Activated CD8-positive, alpha-beta memory T cell treated with anti-CD3 and anti-CD28 coated beads for 36 hours (primary cell): Measurements from ENCODE around the gene CDADC1. TPM values are rescaled to one million over a fixed set of nuclear protein-coding genes. Genes with fewer than 3 reads are reported as not detected.
"Not testable (repeated sequence)": the region's sequence is repeated elsewhere in the genome, so short reads cannot be mapped to it uniquely, and the experiment has no call there.

Experiments
- CTCF ChIA-PET: fragments of 350-600 bp; sonication (Branson Sonifier 250); formaldehyde crosslinking; loops from one replicate; lab custom pipeline; 2021; ENCODE audit warnings: antibody characterized with exemption; lab: Charles Lee
- POLR2A ChIA-PET: fragments of 350-600 bp; sonication (Branson Sonifier 250); formaldehyde crosslinking; loops from one replicate; lab custom pipeline; 2021; ENCODE audit warnings: antibody characterized with exemption; lab: Charles Lee
- total RNA-seq, 2 experiments: library from RNA; stranded (reverse); gene quantifications; one replicate each; pipeline ENCODE4 v1.2.3, GENCODE V29; 2021

CDADC1 gene
- total RNA-seq, 2 experiments from 2014 or later = 8.4 to 9.6 TPM

DNA sequence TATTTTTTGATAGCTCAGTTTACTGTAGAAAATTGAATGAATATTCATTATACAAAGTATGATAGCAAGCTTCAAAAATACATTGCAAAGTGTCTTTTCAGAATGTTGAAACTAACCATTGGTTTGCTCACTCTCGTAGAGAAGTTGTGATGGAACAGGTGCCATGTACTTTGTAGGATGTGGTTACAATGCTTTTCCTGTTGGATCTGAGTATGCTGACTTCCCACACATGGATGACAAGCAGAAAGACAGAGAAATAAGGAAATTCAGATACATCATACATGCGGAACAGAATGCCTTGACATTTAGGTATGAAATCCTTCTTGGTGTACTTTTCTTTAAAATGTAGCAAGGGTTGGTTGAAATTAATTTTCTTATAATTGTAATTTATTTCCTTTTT lies 30.5 kb downstream of the CDADC1 start:
- POLR2A ChIA-PET = no interaction called here
- CTCF ChIA-PET = no interaction called here

DNA sequence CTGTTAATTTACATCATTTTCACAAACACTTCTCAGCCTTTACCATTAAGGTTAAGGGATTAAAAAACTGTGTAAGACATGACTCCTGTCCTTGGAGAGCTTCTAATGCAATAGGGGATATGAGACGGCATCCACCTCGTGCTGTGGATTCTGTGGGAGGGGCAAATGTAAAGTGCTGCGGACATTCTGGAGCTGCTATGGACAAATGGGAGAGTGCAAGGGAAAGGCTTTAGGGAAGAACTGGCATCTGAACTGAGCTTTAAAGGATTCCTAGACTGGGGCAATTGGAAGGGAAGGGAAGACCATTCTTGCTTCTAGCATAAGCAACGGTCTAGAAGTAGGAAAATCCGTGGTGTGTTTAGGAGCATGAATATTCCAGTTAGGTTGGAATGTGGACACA lies 31.4 kb downstream of the CDADC1 start:
- ChIA-PET CTCF (interaction anchor here (3.7 to 4.0 kb wide), 2 partner anchors 31 to 39 kb away, joined by 13 to 18 read pairs; partner anchors contain the start of gene CDADC1), POLR2A (interaction anchor here (1.0 kb wide), 1 partner anchor 31 kb away, joined by 3 read pairs; the partner anchor contains the start of gene CDADC1)

DNA sequence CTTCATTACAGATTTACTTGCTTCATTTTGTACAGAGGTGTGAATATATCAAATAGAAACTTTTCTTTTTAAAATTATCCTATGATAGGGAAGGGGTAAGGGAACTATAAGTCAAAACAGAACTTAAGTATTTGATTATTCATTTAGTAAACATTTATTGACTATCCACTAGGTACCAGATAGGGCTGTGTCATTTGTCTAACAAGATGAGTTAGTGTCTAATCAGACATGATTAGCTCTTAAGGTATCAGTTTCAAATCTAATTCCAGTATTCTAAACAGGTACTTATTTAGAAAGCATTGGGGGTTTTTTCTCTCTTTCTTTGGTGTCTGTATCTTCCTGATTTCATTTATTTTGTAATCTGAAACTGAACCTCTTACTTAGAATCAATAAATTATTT lies 32.2 kb downstream of the CDADC1 start:
- ChIA-PET POLR2A (interaction anchor here (1.0 kb wide), 1 partner anchor 32 kb away, joined by 3 read pairs; the partner anchor contains the start of gene CDADC1), CTCF (interaction anchor here (1.2 to 4.0 kb wide), 5 partner anchors 16 to 56 kb away, joined by 3 to 18 read pairs (median 7); partner anchors contain the start of gene CDADC1)

DNA sequence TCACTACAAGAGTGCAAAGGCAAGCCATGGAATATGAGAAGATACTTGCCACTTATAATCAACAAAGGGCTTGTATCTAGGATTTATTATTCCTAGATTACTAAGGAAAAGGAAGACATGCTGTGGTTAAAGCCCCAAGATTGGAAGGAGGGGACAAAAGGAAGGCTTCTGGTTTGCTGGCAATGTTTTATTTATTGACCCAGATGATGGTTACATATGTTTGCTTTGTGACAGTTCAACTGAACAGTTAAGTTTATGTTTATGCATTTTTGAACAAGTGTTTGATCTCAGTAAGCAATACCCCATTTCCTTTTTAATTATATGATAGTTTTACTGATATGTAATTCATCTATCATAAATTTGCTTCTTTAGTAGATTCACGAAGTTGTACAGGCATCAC lies 40.3 kb downstream of the CDADC1 start:
- POLR2A ChIA-PET = no interaction called here
- CTCF ChIA-PET = no interaction called here

DNA sequence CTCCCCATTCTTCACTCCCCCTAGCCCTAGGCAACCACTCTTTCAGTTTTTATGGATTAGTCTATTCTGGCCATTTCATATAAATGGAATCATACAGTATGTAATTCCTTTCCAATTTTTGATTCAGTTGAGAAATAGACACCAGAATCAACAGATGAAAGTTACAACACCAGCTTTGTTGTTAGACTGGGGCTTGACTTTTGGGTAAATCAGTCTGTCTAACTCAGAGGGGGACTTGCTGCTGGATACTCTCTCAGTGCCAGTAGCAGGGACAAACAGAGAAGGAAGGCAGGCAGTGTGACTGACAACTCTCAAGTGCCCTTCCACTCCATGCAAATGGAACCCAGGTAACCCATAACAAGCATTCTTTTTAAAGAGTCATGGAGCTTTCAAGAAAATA lies 40.7 kb downstream of the CDADC1 start:
- ChIA-PET CTCF (no interaction called here), POLR2A (interaction anchor here (0.6 kb wide), 1 partner anchor 381 kb away, joined by 3 read pairs; no protein-coding TSS in a partner anchor)

DNA sequence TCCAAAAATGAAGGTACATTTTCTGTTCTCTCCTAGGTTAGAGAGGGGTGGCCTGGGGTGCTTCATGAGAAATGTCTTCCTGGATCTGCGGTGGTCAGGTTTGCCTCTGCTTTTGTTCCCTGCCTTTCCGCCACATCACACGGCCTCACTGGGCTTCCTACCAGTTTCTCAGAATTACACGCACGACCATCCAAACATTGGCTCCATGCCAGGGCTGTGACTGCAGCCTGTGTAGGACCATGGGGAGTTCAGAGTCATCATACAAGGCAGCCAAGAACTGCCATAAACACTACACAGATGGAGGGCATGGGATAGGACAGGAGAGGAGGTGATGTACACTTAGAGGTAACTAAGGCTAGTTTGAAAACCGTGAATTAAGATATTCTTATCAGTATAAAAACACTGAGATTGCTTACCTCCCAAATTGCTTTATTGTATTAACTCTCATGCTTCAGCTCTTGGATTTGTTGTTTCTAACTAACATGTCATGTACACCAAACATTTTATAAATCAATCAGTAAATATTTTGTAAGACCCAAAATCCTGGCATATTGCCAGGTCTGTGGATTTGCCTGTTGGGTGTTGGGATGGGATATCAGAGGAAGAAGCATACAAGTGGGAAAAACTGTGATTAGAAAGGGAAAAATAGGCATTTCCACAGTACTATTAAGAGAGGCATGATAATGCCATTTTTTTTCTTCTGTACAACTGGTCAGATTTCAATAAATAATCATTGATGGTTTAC lies 45.2 kb downstream of the CDADC1 start:
- ChIA-PET POLR2A (interaction anchor here (0.6 kb wide), 2 partner anchors 9 to 98 kb away, joined by 3 to 8 read pairs; no protein-coding TSS in a partner anchor), CTCF (interaction anchor here (0.5 kb wide), 1 partner anchor 20 kb away, joined by 3 read pairs; no protein-coding TSS in a partner anchor)

DNA sequence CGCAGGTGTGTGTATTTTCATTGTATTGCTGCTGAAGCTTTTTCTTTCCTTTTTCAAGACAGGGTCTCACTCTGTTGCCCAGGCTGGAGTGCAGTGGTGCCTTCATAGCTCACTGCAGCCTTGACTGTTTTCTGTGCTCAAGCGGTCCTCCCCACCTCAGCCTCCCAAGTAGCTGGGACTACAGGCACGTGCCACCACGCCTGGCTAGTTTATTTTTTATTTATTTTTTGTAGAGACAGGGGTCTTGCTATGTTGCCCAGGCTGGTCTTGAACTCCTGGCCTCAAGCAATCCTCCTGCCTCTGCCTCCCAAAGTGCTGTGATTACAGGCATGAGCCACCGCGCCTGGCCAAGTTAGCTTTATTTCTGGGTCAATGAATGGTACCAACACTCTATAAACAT lies 47.0 kb downstream of the CDADC1 start:
- CTCF ChIA-PET, POLR2A ChIA-PET: not testable (repeated sequence)

DNA sequence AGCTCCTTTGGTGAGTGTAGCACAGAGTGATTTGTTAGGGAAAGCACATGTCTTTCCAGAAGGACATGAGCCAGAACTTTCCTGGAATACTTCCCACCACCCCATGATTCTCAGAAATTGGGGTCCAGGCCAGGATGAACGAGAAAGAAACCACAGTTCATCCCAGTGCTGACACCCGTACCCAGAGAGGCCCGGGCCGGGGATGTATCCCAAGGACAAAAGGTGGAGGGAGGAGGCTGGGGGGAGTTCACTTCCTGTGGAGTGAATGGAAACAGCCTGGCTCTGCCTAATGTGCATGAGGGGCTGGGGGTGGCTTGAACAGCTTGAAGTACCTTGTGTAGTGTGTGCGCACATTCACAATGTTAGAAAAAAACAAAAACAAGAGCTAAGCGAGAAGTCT lies 47.5 kb downstream of the CDADC1 start:
- POLR2A ChIA-PET = no interaction called here
- CTCF ChIA-PET = interaction anchor here (1.6 kb wide), 1 partner anchor 15 kb away, joined by 5 read pairs; no protein-coding TSS in a partner anchor

DNA sequence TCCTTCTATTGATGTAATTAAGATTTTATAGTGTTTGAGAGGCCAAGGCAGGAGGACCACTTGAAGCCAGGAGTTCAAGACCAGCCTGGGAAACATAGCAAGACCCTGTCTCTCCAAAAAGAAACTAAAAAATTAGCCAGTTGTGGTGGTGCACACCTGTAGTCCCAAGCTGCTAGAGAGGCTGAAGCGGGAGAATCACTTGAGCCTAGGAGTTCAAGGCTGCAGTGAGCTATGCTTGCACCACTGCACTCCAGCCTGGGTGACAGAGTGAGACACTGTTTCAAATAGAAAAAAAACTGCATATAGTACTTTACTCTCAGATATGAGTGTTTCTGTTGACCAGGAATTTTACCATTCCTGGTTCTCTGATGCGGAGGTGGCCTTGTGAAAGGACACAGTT lies 48.9 kb downstream of the CDADC1 start:
- CTCF ChIA-PET = interaction anchor here (1.0 to 1.6 kb wide), 3 partner anchors 10 to 16 kb away, joined by 3 to 5 read pairs (median 3); no protein-coding TSS in a partner anchor
- POLR2A ChIA-PET = no interaction called here

DNA sequence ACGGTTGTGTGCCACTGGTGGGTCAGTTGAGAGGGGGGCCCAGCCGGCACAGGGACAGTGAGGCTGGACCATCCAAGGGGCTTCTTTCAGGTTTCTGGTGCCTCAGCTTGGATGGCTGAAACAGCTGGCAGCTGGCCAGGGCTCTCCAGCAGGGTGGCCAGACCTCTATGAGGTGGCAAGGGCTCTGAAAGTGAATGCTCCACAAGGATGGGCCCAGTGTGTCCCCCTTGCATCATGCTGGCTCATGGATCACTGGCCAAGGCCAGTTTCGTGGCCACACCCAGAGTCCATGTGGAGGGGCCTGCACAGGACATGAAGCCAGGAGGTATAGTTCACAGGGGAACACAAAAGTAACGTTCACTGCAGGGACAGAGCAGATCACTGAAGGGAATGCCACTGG lies 49.6 kb downstream of the CDADC1 start:
- ChIA-PET POLR2A (no interaction called here), CTCF (interaction anchor here (1.4 kb wide), 1 partner anchor 9 kb away, joined by 3 read pairs; no protein-coding TSS in a partner anchor)

DNA sequence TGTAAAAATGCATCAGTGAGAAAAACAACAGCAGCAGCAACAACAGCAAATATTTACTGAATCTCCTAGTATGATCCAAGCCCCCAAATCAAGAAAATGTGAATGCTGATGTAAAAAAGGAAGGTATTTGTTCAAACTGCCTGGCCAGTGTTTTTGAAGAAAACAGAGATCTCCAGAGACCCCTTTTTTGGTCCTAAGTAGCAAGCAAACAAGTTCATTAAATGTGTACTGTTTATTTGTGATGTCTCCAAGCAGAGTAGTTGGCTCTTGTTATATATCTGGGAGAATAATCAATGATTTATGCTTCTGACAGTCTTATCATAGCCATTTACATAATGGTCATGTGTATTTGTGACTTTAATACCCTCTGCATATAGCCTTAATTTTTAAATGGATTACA lies 50.7 kb downstream of the CDADC1 start:
- ChIA-PET CTCF (no interaction called here), POLR2A (no interaction called here)

DNA sequence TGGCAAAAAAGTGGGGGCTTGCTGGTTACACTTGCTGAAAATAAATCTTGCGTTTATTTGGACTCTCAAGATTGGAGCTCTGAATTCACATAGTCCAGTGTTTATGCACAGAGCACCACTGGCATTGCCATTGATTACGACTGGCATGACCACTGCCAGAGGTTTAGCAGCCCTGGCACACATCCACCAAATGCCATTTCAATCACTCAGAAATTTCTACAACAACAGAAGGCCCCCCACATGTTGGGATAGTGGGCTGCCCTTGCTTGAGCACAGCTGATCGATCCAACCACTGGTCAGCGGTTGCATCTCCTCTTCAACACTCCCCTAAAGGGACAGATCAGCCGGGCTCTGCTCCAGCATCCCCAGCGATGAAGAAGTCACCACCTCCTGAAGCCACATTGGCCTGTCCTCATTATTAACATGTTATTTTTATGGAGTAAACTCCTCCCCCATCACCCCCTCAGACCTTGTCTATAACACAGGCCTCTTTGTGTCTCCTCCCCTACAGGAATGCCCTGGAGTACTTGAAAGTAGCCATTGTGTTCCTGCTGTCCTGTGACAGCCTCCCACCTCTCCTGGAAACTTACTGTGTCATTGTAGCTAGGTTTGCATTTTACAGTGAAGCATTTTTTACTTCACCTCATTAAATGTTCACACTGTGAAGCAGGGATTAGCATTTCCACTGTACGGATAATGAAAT lies 51.3 kb downstream of the CDADC1 start:
- ChIA-PET POLR2A (no interaction called here), CTCF (interaction anchor here (1.0 kb wide), 1 partner anchor 304 kb away, joined by 5 read pairs; no protein-coding TSS in a partner anchor)

DNA sequence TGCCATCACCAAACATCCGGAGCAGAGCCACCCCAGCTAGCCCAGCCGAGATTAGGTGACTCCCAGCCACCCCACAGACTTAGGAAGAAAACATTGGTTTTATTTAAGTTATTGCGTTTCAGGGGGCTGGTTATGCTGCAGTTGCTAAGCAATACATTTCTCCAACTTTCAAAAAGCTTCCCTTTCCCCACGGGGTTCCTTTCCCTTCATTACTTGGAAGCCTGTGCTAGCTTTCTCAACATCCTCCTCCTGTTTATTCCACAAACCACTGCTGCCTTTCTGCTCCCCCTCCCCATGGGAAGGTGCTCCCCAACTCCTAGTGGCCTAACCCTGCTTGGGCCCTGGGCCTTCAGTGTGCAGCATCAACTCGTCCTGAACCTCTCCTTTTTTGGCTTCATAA lies 52.6 kb downstream of the CDADC1 start:
- ChIA-PET CTCF (interaction anchor here (0.7 to 1.7 kb wide), 4 partner anchors 19 to 307 kb away, joined by 3 to 8 read pairs (median 4); no protein-coding TSS in a partner anchor), POLR2A (interaction anchor here (1.0 kb wide), 1 partner anchor 143 kb away, joined by 3 read pairs; the partner anchor contains the start of gene CAB39L)

DNA sequence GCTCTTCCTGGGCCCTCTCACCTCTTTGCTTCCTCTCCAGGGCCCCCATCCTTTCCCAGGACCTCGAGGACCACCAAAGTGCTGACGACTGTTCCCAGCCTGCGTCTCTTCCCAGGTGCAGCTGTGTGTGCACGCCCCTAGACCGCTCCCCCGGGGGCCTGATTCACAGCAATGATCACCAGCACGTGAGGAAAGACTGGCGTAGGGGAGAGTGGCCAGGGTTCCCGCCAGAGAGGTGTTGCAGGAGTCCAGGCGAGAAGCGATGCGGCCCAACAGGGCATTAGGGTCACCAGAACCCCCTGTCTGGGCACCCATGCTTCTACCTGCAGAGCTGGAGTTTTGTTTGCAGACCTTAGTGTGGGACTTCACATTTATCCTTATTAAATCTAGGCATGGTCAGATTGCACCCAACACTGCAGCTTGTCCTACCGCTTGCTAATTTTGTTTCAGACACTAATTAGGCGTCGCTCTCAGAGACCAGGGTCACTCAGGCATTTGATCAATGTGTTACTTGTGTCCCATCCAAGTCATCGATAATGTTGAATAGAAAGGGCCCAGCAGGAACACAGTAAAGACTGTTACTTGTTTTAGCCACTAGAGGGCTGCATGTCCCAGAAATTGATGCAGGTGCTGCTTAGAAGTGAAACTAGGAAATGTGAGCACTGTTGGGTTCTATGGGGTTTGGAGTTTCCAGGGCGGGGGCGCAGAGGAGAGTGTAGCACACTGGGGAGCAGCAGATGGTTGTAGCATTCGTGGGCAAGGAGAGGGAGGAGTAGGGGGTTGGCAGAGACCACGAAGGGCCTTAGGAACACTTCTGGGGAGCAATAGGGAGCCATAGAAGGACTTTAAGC lies 53.2 kb downstream of the CDADC1 start:
- CTCF ChIA-PET = interaction anchor here (0.7 to 1.7 kb wide), 12 partner anchors 20 to 1377 kb away, joined by 3 to 8 read pairs (median 4); no protein-coding TSS in a partner anchor
- POLR2A ChIA-PET = interaction anchor here (0.7 to 1.0 kb wide), 3 partner anchors 8 to 142 kb away, joined by 3 to 8 read pairs (median 5); partner anchors contain the start of gene CAB39L

DNA sequence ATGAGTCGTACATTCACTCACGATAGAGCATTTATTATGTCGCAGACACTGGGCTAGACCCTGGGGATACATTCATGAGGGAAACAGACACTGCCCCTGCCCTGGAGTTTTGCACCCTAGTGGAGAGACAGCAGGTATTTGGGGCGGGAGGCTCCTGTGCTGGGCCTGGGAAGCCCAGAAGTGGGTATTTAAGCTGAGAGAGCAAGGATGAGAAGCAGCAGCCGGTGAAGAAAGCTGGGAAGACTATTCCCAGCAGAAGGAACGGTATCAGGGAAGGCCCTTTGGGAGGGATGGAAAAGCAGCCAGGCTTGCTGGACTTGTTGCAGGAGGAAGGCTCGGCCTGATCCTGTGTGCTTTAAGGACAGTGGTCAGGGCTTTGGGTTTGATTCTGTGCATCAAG lies 54.5 kb downstream of the CDADC1 start:
- POLR2A ChIA-PET = no interaction called here
- CTCF ChIA-PET = interaction anchor here (1.3 kb wide), 1 partner anchor 305 kb away, joined by 4 read pairs; no protein-coding TSS in a partner anchor

DNA sequence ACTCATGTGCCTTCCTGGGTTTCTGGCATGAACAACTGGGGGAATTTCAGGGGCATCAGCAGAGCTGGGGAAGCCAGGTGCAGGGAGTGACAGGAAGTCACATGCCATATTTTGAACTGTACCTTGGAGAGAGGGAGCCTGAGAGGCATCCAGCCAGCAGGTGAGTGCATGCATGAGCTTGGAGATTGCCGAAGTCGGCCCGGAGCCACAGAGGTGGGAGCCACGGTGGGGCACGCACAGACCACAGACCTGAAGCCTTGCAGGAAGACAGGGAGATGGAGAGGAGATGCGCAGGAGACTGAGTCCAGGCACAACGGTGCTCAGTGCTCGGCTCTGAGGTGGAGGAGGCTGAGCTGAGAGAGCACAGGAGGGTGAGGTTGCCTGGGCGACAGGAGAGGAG lies 55.1 kb downstream of the CDADC1 start:
- ChIA-PET CTCF (interaction anchor here (1.3 kb wide), 1 partner anchor 304 kb away, joined by 4 read pairs; no protein-coding TSS in a partner anchor), POLR2A (interaction anchor here (0.6 kb wide), 1 partner anchor 204 kb away, joined by 6 read pairs; no protein-coding TSS in a partner anchor)

DNA sequence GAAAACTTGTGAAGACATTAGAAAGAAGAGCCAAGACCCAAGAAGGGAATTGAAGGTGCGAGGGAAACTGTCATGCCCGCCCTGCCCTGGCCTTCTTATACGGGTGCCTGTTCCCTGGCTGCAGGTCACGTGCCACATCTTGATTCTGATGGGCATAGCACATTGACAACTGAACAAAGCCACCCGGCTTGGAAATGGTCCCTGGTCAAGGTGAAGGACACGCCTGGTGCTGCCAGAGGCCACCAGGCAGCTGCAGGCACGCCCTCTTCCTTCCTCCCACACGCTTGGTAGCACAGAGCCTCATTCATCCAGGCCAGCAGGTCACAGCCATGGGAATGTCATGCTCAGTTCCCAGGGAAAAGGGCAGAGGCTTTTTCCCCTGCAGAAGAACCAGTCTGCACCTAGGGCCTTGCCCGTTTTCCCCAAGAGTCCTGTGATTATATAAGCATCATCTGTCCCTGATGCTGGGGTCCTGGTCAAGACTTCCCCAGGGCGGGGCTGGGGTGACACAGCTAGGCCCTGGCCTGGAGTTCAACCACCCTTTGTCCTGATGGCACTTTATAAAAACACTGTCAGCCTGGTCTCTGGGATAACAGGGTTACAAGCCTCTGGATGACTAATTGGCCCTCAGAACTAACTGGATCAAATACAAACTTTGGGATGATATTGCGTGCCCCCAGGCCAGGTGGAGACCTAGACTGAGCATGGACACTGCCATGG lies 56.0 kb downstream of the CDADC1 start:
- CTCF ChIA-PET = no interaction called here
- POLR2A ChIA-PET = interaction anchor here (0.6 kb wide), 1 partner anchor 203 kb away, joined by 6 read pairs; no protein-coding TSS in a partner anchor

DNA sequence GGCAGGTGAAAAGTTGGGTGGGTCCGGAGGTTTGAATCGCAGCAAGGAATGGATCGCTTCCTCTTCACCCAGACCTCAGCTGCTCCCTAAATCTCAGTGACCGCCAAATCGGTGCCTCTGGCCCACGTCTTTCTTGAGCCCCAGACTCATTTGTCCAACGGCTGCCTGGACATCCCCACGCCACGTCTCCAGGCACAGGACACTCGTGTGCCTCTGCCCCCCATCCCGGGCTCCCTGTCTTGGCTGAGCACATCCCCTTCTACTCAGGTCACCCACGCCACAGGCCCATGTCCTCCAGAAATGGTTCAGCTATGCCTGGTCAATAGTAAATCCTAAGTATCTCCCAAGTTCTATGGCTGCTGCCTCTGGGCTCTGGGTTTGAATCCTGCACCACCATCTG lies 56.6 kb downstream of the CDADC1 start:
- CTCF ChIA-PET = no interaction called here
- POLR2A ChIA-PET = no interaction called here
